ENCODE measurements around the gene PCDH17.

DNA sequence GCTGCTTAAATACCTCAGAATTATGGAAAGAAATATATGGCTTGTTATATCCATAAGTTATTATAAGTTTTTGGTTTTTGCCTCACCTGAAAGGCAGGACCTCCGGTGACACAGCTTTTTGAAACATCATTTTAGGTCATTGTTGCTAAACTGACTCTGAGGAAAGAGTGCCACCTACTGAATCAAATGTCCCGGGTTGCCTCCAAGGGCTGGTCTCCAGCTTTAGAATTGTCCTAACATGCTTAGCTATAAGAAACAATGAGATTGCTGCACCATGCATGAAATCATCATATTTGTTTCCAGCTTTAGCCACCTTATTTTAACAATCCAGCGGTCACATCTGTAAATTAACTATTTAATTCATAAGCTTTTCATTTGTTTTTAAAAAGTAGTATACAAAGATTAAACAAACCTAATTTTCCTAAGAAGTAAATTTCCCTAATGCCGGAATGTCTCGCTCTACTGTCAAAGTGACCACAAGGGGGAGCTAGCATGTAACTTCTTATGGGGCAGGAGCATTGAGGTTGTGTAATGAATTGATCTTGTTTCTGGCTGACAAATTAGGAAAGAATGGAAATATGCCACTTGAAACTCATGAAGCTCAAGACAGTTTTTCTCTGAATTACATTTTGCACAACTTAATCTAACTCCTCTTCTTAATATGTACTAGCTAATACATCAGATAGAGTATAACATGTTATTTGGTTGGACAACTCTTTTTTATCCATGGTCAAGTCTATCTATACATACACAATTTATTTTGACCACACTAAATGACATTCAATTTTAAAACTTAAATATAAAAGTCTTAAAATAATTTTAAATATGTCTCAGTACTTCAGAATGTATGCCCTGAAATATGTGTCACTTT, 6.7 kb upstream of the PCDH17 start:
- TF ChIP-seq, protein P1, sequence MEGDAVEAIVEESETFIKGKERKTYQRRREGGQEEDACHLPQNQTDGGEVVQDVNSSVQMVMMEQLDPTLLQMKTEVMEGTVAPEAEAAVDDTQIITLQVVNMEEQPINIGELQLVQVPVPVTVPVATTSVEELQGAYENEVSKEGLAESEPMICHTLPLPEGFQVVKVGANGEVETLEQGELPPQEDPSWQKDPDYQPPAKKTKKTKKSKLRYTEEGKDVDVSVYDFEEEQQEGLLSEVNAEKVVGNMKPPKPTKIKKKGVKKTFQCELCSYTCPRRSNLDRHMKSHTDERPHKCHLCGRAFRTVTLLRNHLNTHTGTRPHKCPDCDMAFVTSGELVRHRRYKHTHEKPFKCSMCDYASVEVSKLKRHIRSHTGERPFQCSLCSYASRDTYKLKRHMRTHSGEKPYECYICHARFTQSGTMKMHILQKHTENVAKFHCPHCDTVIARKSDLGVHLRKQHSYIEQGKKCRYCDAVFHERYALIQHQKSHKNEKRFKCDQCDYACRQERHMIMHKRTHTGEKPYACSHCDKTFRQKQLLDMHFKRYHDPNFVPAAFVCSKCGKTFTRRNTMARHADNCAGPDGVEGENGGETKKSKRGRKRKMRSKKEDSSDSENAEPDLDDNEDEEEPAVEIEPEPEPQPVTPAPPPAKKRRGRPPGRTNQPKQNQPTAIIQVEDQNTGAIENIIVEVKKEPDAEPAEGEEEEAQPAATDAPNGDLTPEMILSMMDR (IDR thresholded peaks at IDR 0.05), result peak; percentile 56 to 79 (median 60)
- TF ChIP-seq POLR2A (IDR thresholded peaks at IDR 0.05), result no peak
